Tibial artery (tissue), 4 donors: ENCODE results near the gene MARS2.
"Not testable (repeated sequence)": the region's sequence is repeated elsewhere in the genome, so short reads cannot be mapped to it uniquely, and the experiment has no call there.

Source experiments
- DNase-seq, 2 donors: peaks; one replicate each; pipeline ENCODE4 v3.0.0-alpha.2; 2019
- H3K27ac ChIP-seq, 2 donors: fragments of 200-600 bp; sonication (generic) in 1 of 2; 1 replicate in 1 of 2; 2 replicates in 1 of 2; pipeline ENCODE4 v1.5.1; 2018 to 2019; ENCODE audit warnings: mild to moderate bottlenecking in 1 of 2
- H3K27me3 ChIP-seq, 2 donors: fragments of 200-600 bp; sonication (generic) in 1 of 2; one replicate each; pipeline versions ENCODE4 v1.5.1 to v1.6.0; 2016 to 2019
- H3K36me3 ChIP-seq, 3 donors: fragments of 200-600 bp; sonication (generic) in 2 of 3; one replicate each; pipeline ENCODE4 v1.5.1; 2016 to 2019; ENCODE audit warnings: mild to moderate bottlenecking in 2 of 3
- H3K4me1 ChIP-seq, 4 donors: fragments of 200-600 bp; sonication (generic) in 2 of 4; 1 replicate in 3 of 4; 2 replicates in 1 of 4; pipeline ENCODE4 v1.5.1; 2016 to 2019
- H3K4me3 ChIP-seq, 2 donors: fragments of 200-600 bp; sonication (generic) in 1 of 2; 1 replicate in 1 of 2; 2 replicates in 1 of 2; pipeline ENCODE4 v1.5.1; 2018 to 2019; ENCODE audit warnings: mild to moderate bottlenecking in 2 of 2
- H3K9me3 ChIP-seq, 3 donors: fragments of 200-600 bp; sonication (generic) in 1 of 3; one replicate each; pipeline ENCODE4 v1.5.1; 2016 to 2019
- intact Hi-C: fragments of 100-400 bp; cut with DNase I; formaldehyde crosslinking; loops from one replicate; pipeline ENCODE4 v1.15.0; 2023; ENCODE audit warnings: low total_unique reads
- TF ChIP-seq, protein P1 (sequence below), 2 experiments: fragments of 200-600 bp in 1 of 2; fragments of 450-650 bp in 1 of 2; IDR thresholded peaks; one replicate each; pipeline ENCODE4 v1.5.1; 2017 to 2019; ENCODE audit warnings: antibody characterized with exemption in 2 of 2, mild to moderate bottlenecking in 1 of 2, moderate library complexity in 1 of 2

The MARS2 gene

GRCh38 chr2:197674591-197674990 is 30.6 kb upstream of the MARS2 start:
- H3K27ac ChIP-seq = peak overlapping the region; percentile 54 to 80
- H3K27me3 ChIP-seq = no peaks in the 10 kb centered on the region
- peak overlapping the region; percentile 49 to 54 for H3K4me3 ChIP-seq
- peaks cover 0 to 13% (median 0%) of the 10 kb centered on the region in 3 donors for H3K9me3 ChIP-seq
- intact Hi-C loops = no loop called here
- TF ChIP-seq, protein P1, sequence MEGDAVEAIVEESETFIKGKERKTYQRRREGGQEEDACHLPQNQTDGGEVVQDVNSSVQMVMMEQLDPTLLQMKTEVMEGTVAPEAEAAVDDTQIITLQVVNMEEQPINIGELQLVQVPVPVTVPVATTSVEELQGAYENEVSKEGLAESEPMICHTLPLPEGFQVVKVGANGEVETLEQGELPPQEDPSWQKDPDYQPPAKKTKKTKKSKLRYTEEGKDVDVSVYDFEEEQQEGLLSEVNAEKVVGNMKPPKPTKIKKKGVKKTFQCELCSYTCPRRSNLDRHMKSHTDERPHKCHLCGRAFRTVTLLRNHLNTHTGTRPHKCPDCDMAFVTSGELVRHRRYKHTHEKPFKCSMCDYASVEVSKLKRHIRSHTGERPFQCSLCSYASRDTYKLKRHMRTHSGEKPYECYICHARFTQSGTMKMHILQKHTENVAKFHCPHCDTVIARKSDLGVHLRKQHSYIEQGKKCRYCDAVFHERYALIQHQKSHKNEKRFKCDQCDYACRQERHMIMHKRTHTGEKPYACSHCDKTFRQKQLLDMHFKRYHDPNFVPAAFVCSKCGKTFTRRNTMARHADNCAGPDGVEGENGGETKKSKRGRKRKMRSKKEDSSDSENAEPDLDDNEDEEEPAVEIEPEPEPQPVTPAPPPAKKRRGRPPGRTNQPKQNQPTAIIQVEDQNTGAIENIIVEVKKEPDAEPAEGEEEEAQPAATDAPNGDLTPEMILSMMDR (IDR thresholded peaks at IDR 0.05) = no peak
- peaks cover 0 to 37% (median 12%) of the 10 kb centered on the region in 4 donors for H3K4me1 ChIP-seq
- peaks cover 0 to 6% (median 4%) of the 10 kb centered on the region in 3 donors for H3K36me3 ChIP-seq
- no peak for DNase-seq

- DNase-seq = no peak
- H3K27ac ChIP-seq = peak within 1 kb of the TSS; percentile 54 to 80
- peaks cover 0 to 6% (median 0%) of the 10 kb centered on the region in 3 donors for H3K36me3 ChIP-seq
- TF ChIP-seq, protein P1 (IDR thresholded peaks at IDR 0.05) = no peak
- peak within 1 kb of the TSS; percentile 49 to 54 for H3K4me3 ChIP-seq
- H3K27me3 ChIP-seq = no peaks in the 10 kb centered on the region
- intact Hi-C loops = no loop called here
- H3K9me3 ChIP-seq = peaks cover 0 to 9% (median 0%) of the 10 kb centered on the region in 3 donors
- H3K4me1 ChIP-seq = peaks cover 0 to 37% (median 12%) of the 10 kb centered on the region in 4 donors
These were observed 29.9 kb upstream of the MARS2 start, which contains the start of gene RFTN2 for GRCh38 chr2:197675246-197675645. Gene RFTN2 (minus strand): TSS chr2:197675587. CDS start chr2:197675458, 129 bp downstream.

DNA sequence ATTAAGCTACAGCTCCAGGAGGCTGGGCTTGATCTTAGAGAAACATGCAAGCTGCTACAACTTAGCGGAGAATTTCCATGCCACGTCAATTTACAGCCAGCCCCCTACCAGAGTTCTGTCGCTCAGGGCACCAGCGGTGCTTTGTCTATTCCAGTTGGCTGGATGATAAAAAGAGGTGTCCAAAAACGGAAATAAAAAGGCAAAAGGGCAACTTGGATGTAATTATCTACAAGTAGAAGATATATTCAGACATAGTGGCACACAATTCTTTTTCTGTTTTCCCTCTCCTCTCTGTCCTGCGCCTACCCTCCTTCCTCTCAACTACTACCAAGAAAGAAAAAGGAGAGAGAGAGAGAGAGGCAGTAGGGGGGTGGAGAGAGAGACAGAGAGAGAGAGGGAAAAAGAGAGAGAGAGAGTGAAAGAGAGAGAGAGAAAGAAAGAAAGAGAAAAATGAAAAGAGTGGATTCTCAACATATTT is 29.4 kb upstream of the MARS2 start:
- Histone ChIP-seq H3K27me3 (no peaks in the 10 kb centered on the region), H3K27ac (peak overlapping the region; percentile 54 to 80), H3K4me3 (peak overlapping the region; percentile 49 to 54), H3K9me3 (peaks cover 0 to 5% (median 0%) of the 10 kb centered on the region in 3 donors), H3K4me1 (peaks cover 0 to 37% (median 12%) of the 10 kb centered on the region in 4 donors), H3K36me3 (peaks cover 0 to 2% (median 0%) of the 10 kb centered on the region in 3 donors)
- peak in 1 of 2 donors; percentile 29 for DNase-seq
- TF ChIP-seq, protein P1 (IDR thresholded peaks at IDR 0.05) = peak in 1 of 2 experiments; percentile 15
- intact Hi-C loops = no loop called here

DNA sequence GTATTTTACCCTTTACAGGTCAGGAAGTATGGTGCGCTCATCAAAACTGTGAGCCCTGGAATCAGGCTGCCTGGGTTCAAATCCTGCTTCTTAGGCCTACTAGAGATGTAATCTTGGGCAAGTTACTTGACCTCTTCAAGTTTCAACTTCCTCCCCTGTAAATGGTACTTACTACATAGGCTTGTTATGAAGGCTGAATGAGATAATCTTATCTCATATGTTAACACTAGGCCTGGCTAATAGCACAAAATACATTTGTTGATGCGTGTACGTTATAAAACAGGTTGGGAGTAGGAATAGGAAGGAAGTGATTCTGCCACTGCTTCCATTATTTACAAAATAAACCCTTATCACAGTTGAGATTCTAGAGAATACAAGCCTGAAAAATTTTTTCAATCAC is 28.1 kb upstream of the MARS2 start:
- intact Hi-C loops = no loop called here
- Histone ChIP-seq H3K27ac (no peak overlapping the region), H3K36me3 (no peaks in the 10 kb centered on the region), H3K9me3 (no peaks in the 10 kb centered on the region), H3K4me3 (no peak overlapping the region), H3K27me3 (no peaks in the 10 kb centered on the region), H3K4me1 (peaks cover 0 to 37% (median 12%) of the 10 kb centered on the region in 4 donors)
- TF ChIP-seq, protein P1 (IDR thresholded peaks at IDR 0.05) = no peak
- no peak for DNase-seq

- H3K36me3 ChIP-seq = no peaks in the 10 kb centered on the region
- TF ChIP-seq, protein P1 (IDR thresholded peaks at IDR 0.05) = no peak
- no peaks in the 10 kb centered on the region for H3K9me3 ChIP-seq
- DNase-seq = no peak
- no peak overlapping the region for H3K27ac ChIP-seq
- H3K4me1 ChIP-seq = peaks cover 0 to 37% (median 12%) of the 10 kb centered on the region in 4 donors
- intact Hi-C loops = no loop called here
- H3K27me3 ChIP-seq = no peaks in the 10 kb centered on the region
- H3K4me3 ChIP-seq = no peak overlapping the region
These were observed 27.7 kb upstream of the MARS2 start for GRCh38 chr2:197677483-197677882.

DNA sequence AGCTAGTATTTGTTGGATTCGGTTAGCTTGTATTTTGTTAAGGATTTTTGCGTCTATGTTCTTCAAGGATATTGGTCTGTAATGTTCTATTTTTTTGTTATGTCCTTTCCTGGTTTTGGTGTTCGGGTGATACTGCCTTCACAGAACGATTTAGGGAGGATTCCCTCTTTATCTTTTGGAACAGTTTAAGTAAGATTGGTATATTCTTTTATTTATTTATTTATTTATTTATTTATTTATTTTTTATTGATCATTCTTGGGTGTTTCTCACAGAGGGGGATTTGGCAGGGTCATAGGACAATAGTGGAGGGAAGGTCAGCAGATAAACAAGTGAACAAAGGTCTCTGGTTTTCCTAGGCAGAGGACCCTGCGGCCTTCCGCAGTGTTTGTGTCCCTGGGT is 10.0 kb upstream of the MARS2 start:
- intact Hi-C loops, H3K9me3 ChIP-seq, H3K27me3 ChIP-seq, H3K36me3 ChIP-seq, H3K27ac ChIP-seq, H3K4me1 ChIP-seq, H3K4me3 ChIP-seq, DNase-seq: not testable (repeated sequence)

DNA sequence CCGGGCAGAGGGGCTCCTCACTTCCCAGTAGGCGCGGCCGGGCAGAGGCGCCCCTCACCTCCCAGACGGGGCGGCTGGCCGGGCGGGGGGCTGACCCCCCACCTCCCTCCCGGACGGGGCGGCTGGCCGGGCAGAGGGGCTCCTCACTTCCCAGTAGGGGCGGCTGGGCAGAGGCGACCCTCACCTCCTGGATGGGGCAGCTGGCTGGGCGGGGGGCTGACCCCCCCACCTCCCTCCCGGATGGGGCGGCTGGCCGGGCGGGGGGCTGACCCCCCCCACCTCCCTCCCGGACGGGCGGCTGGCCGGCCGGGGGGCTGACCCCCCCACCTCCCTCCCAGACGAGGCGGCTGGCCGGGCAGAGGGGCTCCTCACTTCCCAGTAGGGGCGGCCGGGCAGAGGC is 9.2 kb upstream of the MARS2 start:
- intact Hi-C loops, DNase-seq: not testable (repeated sequence)

GRCh38 chr2:197696571-197696970 is 8.6 kb upstream of the MARS2 start:
- H3K36me3 ChIP-seq, intact Hi-C loops, H3K4me3 ChIP-seq, H3K27me3 ChIP-seq, H3K4me1 ChIP-seq, H3K9me3 ChIP-seq, H3K27ac ChIP-seq, DNase-seq: not testable (repeated sequence)

More for the DNA sequence above, 9.2 kb upstream of the MARS2 start:
- not testable (repeated sequence) for H3K27me3 ChIP-seq, H3K36me3 ChIP-seq, H3K27ac ChIP-seq, H3K4me3 ChIP-seq, H3K9me3 ChIP-seq, H3K4me1 ChIP-seq

GRCh38 chr2:197699724-197700123 is 5.4 kb upstream of the MARS2 start:
- intact Hi-C loops = loop anchor here (10.0 kb wide), 2 partner anchors 265 to 425 kb away; partner anchors contain the start of gene SF3B1

More at GRCh38 chr2:197699724-197700123, 5.4 kb upstream of the MARS2 start:
- not testable (repeated sequence) for H3K9me3 ChIP-seq, H3K4me1 ChIP-seq, H3K36me3 ChIP-seq, H3K4me3 ChIP-seq, H3K27ac ChIP-seq, H3K27me3 ChIP-seq, DNase-seq
